ENCODE results near the gene PPP2R5C.

- TF ChIP-seq CTCF (IDR thresholded peaks at IDR 0.05; ENCODE audit: low read depth, low read length, poor library complexity, severe bottlenecking) (no peak), EZH2phosphoT487 (IDR thresholded peaks at IDR 0.05; ENCODE audit: borderline replicate concordance, low read length) (no peak)
These were observed 197.1 kb downstream of the PPP2R5C start for GRCh38 chr14:101958418-101959180.

All from DOHH2 (cell line).